Upper lobe of right lung (tissue), 1 donor: Measurements from ENCODE around the gene ATP1A1. TPM values are rescaled to one million over a fixed set of nuclear protein-coding genes. Genes with fewer than 3 reads are reported as not detected.

ENCODE experiments used
- ATAC-seq: fragments of 200-7000 bp; cut with Tn5 transposase; one replicate; pipeline ENCODE4 v1.9.1; 2020; ENCODE audit warnings: mild to moderate bottlenecking, moderate library complexity
- DNase-seq: peaks from one replicate; pipeline ENCODE4 v3.0.0-alpha.2; 2020
- H3K27ac ChIP-seq: fragments of 200-600 bp; one replicate; pipeline ENCODE4 v1.8.0; 2022
- H3K27me3 ChIP-seq: fragments of 200-600 bp; one replicate; pipeline ENCODE4 v1.8.0; 2022; ENCODE audit warnings: mild to moderate bottlenecking
- H3K36me3 ChIP-seq: fragments of 200-600 bp; one replicate; pipeline ENCODE4 v1.8.0; 2022
- H3K4me1 ChIP-seq: fragments of 200-600 bp; one replicate; pipeline ENCODE4 v1.8.0; 2022
- H3K4me3 ChIP-seq: fragments of 200-600 bp; one replicate; pipeline ENCODE4 v1.8.0; 2022; ENCODE audit warnings: mild to moderate bottlenecking
- H3K9me3 ChIP-seq: fragments of 200-600 bp; one replicate; pipeline ENCODE4 v1.8.0; 2022
- CTCF ChIP-seq: fragments of 200-600 bp; IDR thresholded peaks from one replicate; pipeline ENCODE4 v1.8.0; 2022; ENCODE audit warnings: antibody characterized with exemption
- intact Hi-C: fragments of 100-400 bp; cut with DNase I; formaldehyde crosslinking; loops from one replicate; pipeline ENCODE4 v1.11.0; 2022
- total RNA-seq: library from RNA; stranded (reverse); fragmentation: NEBNext Ultra II Directional; extraction: Animal tissue kit (Norgen Biotek cat#: 25700); gene quantifications from one replicate; pipeline ENCODE4 v1.2.1, GENCODE V29; 2021
- donor health status: DM: no; HTN: yes; CAD: no; lungs with severe emphysema.

ATP1A1 gene
- total RNA-seq, 1 donor from 2014 or later: 628 TPM

DNA sequence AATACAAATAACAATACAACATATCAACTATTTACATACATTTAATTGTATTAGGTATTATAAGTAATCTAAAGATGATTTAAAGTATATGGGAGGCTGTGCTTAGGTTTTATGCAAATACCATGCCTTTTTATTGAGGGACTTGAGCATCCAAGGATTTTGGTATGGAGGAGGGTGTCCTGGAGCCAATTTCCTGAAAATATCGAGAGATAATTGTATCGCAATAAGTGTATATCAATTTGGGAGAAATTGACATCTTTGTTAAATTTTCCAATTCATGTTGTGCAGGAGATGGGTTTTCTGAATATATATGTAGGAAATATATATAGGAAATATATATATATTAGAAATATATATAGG is 63.5 kb downstream of the ATP1A1 start:
- intact Hi-C loops: no loop called here
- no peaks in the 10 kb centered on the region for H3K9me3 ChIP-seq
- H3K27me3 ChIP-seq: no peaks in the 10 kb centered on the region
- no peaks in the 10 kb centered on the region for H3K4me1 ChIP-seq
- H3K4me3 ChIP-seq: no peak overlapping the region
- no peak for DNase-seq
- TF ChIP-seq CTCF: no peak
- no peak overlapping the region for H3K27ac ChIP-seq
- no peaks in the 10 kb centered on the region for H3K36me3 ChIP-seq
- ATAC-seq: no peak

GRCh38 chr1:116439701-116440100 is 66.7 kb downstream of the ATP1A1 start:
- ATAC-seq: no peak
- intact Hi-C loops: no loop called here
- no peak for TF ChIP-seq CTCF
- Histone ChIP-seq H3K36me3 (no peaks in the 10 kb centered on the region), H3K27ac (no peak overlapping the region), H3K4me3 (no peak overlapping the region), H3K4me1 (no peaks in the 10 kb centered on the region), H3K9me3 (no peaks in the 10 kb centered on the region), H3K27me3 (no peaks in the 10 kb centered on the region)
- no peak for DNase-seq

GRCh38 chr1:116440731-116441130 is 67.7 kb downstream of the ATP1A1 start:
- H3K4me3 ChIP-seq: no peak overlapping the region
- H3K36me3 ChIP-seq: no peaks in the 10 kb centered on the region
- no peak for ATAC-seq
- intact Hi-C loops: no loop called here
- no peaks in the 10 kb centered on the region for H3K27me3 ChIP-seq
- no peak for TF ChIP-seq CTCF
- H3K4me1 ChIP-seq: no peaks in the 10 kb centered on the region
- H3K9me3 ChIP-seq: no peaks in the 10 kb centered on the region
- no peak overlapping the region for H3K27ac ChIP-seq
- no peak for DNase-seq

DNA sequence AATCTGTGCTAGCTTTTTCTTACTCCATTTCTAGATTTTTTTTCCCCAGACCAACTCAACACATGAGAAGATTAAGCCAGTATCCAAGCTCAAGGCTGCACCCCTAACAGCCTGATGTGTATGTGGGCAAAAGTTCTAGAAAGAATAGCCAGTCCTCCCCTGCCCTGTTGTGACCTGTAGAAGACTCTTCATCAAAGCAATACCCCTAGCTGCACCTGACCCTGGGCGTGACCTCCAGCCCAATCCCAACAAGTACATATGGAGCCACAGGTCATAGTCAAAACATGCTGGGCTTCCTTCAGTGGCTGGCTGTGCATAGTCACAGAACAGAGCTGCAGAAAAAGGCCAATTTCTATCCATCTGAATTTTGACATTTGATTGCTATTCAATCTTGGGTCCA is 72.5 kb downstream of the ATP1A1 start:
- DNase-seq: no peak
- Histone ChIP-seq H3K36me3 (no peaks in the 10 kb centered on the region), H3K4me3 (no peak overlapping the region), H3K4me1 (no peaks in the 10 kb centered on the region), H3K27ac (no peak overlapping the region), H3K27me3 (no peaks in the 10 kb centered on the region), H3K9me3 (no peaks in the 10 kb centered on the region)
- TF ChIP-seq CTCF: no peak
- intact Hi-C loops: no loop called here
- no peak for ATAC-seq

GRCh38 chr1:116446686-116447085 is 73.6 kb downstream of the ATP1A1 start:
- no peak overlapping the region for H3K27ac ChIP-seq

More at GRCh38 chr1:116446686-116447085, 73.6 kb downstream of the ATP1A1 start:
- ATAC-seq: no peak
- Histone ChIP-seq H3K4me1 (no peaks in the 10 kb centered on the region), H3K9me3 (no peaks in the 10 kb centered on the region), H3K4me3 (no peak overlapping the region), H3K36me3 (no peaks in the 10 kb centered on the region), H3K27me3 (no peaks in the 10 kb centered on the region)
- no peak for DNase-seq
- intact Hi-C loops: no loop called here
- no peak for TF ChIP-seq CTCF
